HCT116 (cell line): ENCODE results near the gene PEBP1.

Experiments used
- POLR2A ChIP-seq: IDR thresholded peaks from 2 replicates; pipeline ENCODE4 v1.7.0; 2011; ENCODE audit warnings: borderline replicate concordance; ENCODE audit not compliant: insufficient read depth, insufficient read length; ENCODE audit errors: extremely low read depth
- TF ChIP-seq, protein P1 (sequence below), 3 experiments: fragments of 200-600 bp in 1 of 3; sonication (generic) in 1 of 3; IDR thresholded peaks in 2 of 3; conservative IDR thresholded peaks in 1 of 3; 2 replicates each; pipeline ENCODE4 v1.5.1; 2012 to 2017; ENCODE audit warnings: low read depth in 2 of 3, low read length in 2 of 3, antibody characterized with exemption in 1 of 3, borderline replicate concordance in 1 of 3, control low read depth in 1 of 3, mild to moderate bottlenecking in 1 of 3, mixed read lengths in 1 of 3, mixed run types in 1 of 3, moderate library complexity in 1 of 3; ENCODE audit not compliant: insufficient read depth in 1 of 3

GRCh38 chr12:118150625-118151024 is 14.7 kb downstream of the PEBP1 start:
- TF ChIP-seq, protein P1, sequence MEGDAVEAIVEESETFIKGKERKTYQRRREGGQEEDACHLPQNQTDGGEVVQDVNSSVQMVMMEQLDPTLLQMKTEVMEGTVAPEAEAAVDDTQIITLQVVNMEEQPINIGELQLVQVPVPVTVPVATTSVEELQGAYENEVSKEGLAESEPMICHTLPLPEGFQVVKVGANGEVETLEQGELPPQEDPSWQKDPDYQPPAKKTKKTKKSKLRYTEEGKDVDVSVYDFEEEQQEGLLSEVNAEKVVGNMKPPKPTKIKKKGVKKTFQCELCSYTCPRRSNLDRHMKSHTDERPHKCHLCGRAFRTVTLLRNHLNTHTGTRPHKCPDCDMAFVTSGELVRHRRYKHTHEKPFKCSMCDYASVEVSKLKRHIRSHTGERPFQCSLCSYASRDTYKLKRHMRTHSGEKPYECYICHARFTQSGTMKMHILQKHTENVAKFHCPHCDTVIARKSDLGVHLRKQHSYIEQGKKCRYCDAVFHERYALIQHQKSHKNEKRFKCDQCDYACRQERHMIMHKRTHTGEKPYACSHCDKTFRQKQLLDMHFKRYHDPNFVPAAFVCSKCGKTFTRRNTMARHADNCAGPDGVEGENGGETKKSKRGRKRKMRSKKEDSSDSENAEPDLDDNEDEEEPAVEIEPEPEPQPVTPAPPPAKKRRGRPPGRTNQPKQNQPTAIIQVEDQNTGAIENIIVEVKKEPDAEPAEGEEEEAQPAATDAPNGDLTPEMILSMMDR (IDR thresholded peaks at IDR 0.05 in 2 of 3, conservative IDR thresholded peaks at IDR 0.05 in 1 of 3; ENCODE audit: borderline replicate concordance in 1 of 3, insufficient read depth in 1 of 3, low read depth in 2 of 3, low read length in 2 of 3), result no peak
- no peak for TF ChIP-seq POLR2A
